Mesothelial cell of epicardium (in vitro differentiated cells): ENCODE data around the gene NDST4. TPM values are rescaled to one million over a fixed set of nuclear protein-coding genes. Genes with fewer than 3 reads are reported as not detected.

Experiments
- DNase-seq, 2 experiments: peaks; one replicate each; pipeline ENCODE4 v3.0.0; 2021; ENCODE audit warnings: low spot score in 2 of 2; ENCODE audit not compliant: unreplicated experiment in 2 of 2
- H3K27ac Mint-ChIP-seq: 2 replicates; pipeline ENCODE4 v1.8.0; 2021; ENCODE audit warnings: mixed read lengths
- H3K27me3 Mint-ChIP-seq: 2 replicates; pipeline ENCODE4 v1.8.0; 2021; ENCODE audit warnings: low read depth, mixed read lengths
- H3K36me3 Mint-ChIP-seq: 2 replicates; pipeline ENCODE4 v1.8.0; 2021; ENCODE audit warnings: mixed read lengths
- H3K4me1 Mint-ChIP-seq: 2 replicates; pipeline ENCODE4 v1.8.0; 2021; ENCODE audit warnings: mixed read lengths
- H3K4me3 Mint-ChIP-seq: 2 replicates; pipeline ENCODE4 v1.8.0; 2021; ENCODE audit warnings: mild to moderate bottlenecking, moderate library complexity, mixed read lengths
- H3K9me3 Mint-ChIP-seq: 2 replicates; pipeline ENCODE4 v1.8.0; 2021; ENCODE audit warnings: mixed read lengths
- CTCF ChIP-seq: fragments of 200-600 bp; sonication (generic); IDR thresholded peaks from one replicate; pipeline ENCODE4 v1.5.0; 2021; ENCODE audit warnings: antibody characterized with exemption; ENCODE audit not compliant: unreplicated experiment
- total RNA-seq: library from RNA; stranded (reverse); gene quantifications from 3 replicates; pipeline ENCODE4 v1.2.1, GENCODE V29; 2021

The NDST4 gene
- total RNA-seq, 1 donor from 2014 or later = 0.09 TPM

- Mint-ChIP-seq H3K27me3 (no peaks in the 10 kb centered on the region), H3K4me3 (no peak overlapping the region), H3K9me3 (no peaks in the 10 kb centered on the region), H3K27ac (no peak overlapping the region), H3K4me1 (peaks cover 12% of the 10 kb centered on the region), H3K36me3 (no peaks in the 10 kb centered on the region)
- TF ChIP-seq CTCF = no peak
- no peak for DNase-seq
Observed at GRCh38 chr4:115107411-115107810, 6.0 kb downstream of the NDST4 start.

- Mint-ChIP-seq H3K4me1 (no peaks in the 10 kb centered on the region), H3K27ac (no peak overlapping the region), H3K27me3 (no peaks in the 10 kb centered on the region), H3K9me3 (no peaks in the 10 kb centered on the region), H3K36me3 (no peaks in the 10 kb centered on the region), H3K4me3 (no peak overlapping the region)
- no peak for TF ChIP-seq CTCF
- no peak for DNase-seq
Observed at GRCh38 chr4:115101675-115102074, 11.7 kb downstream of the NDST4 start.

- no peak overlapping the region for H3K27ac Mint-ChIP-seq
Observed at GRCh38 chr4:115090483-115091075, 22.8 kb downstream of the NDST4 start.

GRCh38 chr4:115082633-115083032 lies 30.8 kb downstream of the NDST4 start:
- no peak overlapping the region for H3K4me3 Mint-ChIP-seq
- no peaks in the 10 kb centered on the region for H3K27me3 Mint-ChIP-seq
- peaks cover 7% of the 10 kb centered on the region for H3K36me3 Mint-ChIP-seq
- TF ChIP-seq CTCF = no peak
- peaks cover 13% of the 10 kb centered on the region for H3K9me3 Mint-ChIP-seq
- DNase-seq = no peak
- H3K27ac Mint-ChIP-seq = no peak overlapping the region
- no peaks in the 10 kb centered on the region for H3K4me1 Mint-ChIP-seq

More at GRCh38 chr4:115090483-115091075, 22.8 kb downstream of the NDST4 start:
- Mint-ChIP-seq H3K4me1 (peaks cover 3% of the 10 kb centered on the region), H3K27me3 (no peaks in the 10 kb centered on the region), H3K4me3 (no peak overlapping the region), H3K36me3 (no peaks in the 10 kb centered on the region), H3K9me3 (no peaks in the 10 kb centered on the region)
- DNase-seq = no peak
- peak; percentile 84 for TF ChIP-seq CTCF

GRCh38 chr4:115076691-115077090 lies 36.7 kb downstream of the NDST4 start:
- Mint-ChIP-seq H3K27me3 (peaks cover 2% of the 10 kb centered on the region), H3K4me3 (no peak overlapping the region), H3K9me3 (no peaks in the 10 kb centered on the region), H3K36me3 (no peaks in the 10 kb centered on the region), H3K27ac (no peak overlapping the region), H3K4me1 (no peaks in the 10 kb centered on the region)
- TF ChIP-seq CTCF = no peak
- DNase-seq = no peak

GRCh38 chr4:115058533-115058932 lies 54.9 kb downstream of the NDST4 start:
- no peak for TF ChIP-seq CTCF
- H3K27me3 Mint-ChIP-seq = no peaks in the 10 kb centered on the region
- H3K27ac Mint-ChIP-seq = no peak overlapping the region
- H3K36me3 Mint-ChIP-seq = no peaks in the 10 kb centered on the region
- no peak overlapping the region for H3K4me3 Mint-ChIP-seq
- DNase-seq = no peak
- H3K9me3 Mint-ChIP-seq = no peaks in the 10 kb centered on the region
- H3K4me1 Mint-ChIP-seq = peaks cover 6% of the 10 kb centered on the region
